Liver (tissue), 9 donors: Measurements from ENCODE around the gene MAP4K2. TPM values are rescaled to one million over a fixed set of nuclear protein-coding genes. Genes with fewer than 3 reads are reported as not detected.

ENCODE experiments used
- DNase-seq: peaks from one replicate; pipeline ENCODE4 v3.0.0-alpha.2; 2017; ENCODE audit warnings: low spot score
- H3K27ac ChIP-seq, 2 donors: one replicate each; pipeline ENCODE4 v1.7.0; 2013; ENCODE audit warnings: inconsistent platforms in 2 of 2, low read length in 2 of 2, control low read depth in 1 of 2, low read depth in 1 of 2, mild to moderate bottlenecking in 1 of 2
- H3K27me3 ChIP-seq, 4 donors: one replicate each; pipeline versions ENCODE4 v1.6.1 to v1.7.0; 2013; ENCODE audit warnings: low read length in 3 of 4, inconsistent platforms in 1 of 4, mild to moderate bottlenecking in 1 of 4, moderate library complexity in 1 of 4; ENCODE audit not compliant: control insufficient read depth in 4 of 4, insufficient read depth in 4 of 4
- H3K36me3 ChIP-seq, 4 donors: one replicate each; pipeline versions ENCODE4 v1.6.1 to v1.7.0; 2013; ENCODE audit warnings: low read length in 3 of 4, mild to moderate bottlenecking in 3 of 4, low read depth in 1 of 4, moderate library complexity in 1 of 4; ENCODE audit not compliant: control insufficient read depth in 4 of 4, insufficient read depth in 3 of 4
- H3K4me1 ChIP-seq, 4 donors: one replicate each; pipeline versions ENCODE4 v1.6.1 to v1.7.0; 2013; ENCODE audit warnings: low read length in 3 of 4, mild to moderate bottlenecking in 3 of 4, moderate library complexity in 1 of 4; ENCODE audit not compliant: control insufficient read depth in 4 of 4, insufficient read depth in 4 of 4
- H3K4me3 ChIP-seq, 3 donors: one replicate each; pipeline versions ENCODE4 v1.6.1 to v1.7.0; 2013; ENCODE audit warnings: low read length in 3 of 3, control low read depth in 1 of 3, low read depth in 1 of 3, mild to moderate bottlenecking in 1 of 3
- H3K9ac ChIP-seq, 2 donors: one replicate each; pipeline ENCODE4 v1.7.0; 2013; ENCODE audit warnings: low read length in 2 of 2, mild to moderate bottlenecking in 2 of 2, moderate library complexity in 2 of 2, control low read depth in 1 of 2, low read depth in 1 of 2
- H3K9me3 ChIP-seq, 4 donors: one replicate each; pipeline versions ENCODE4 v1.6.1 to v1.7.0; 2013; ENCODE audit warnings: low read length in 3 of 4; ENCODE audit not compliant: control insufficient read depth in 4 of 4
- CTCF ChIP-seq: fragments of 150-350 bp; IDR thresholded peaks from 2 replicates; pipeline ENCODE4 v1.5.1; 2017; ENCODE audit warnings: improper control_type of control experiment, low read depth, low read length; ENCODE audit not compliant: missing input control
- FOXA2 ChIP-seq: IDR thresholded peaks from 2 replicates; pipeline ENCODE4 v1.6.1; 2016; ENCODE audit warnings: antibody characterized with exemption
- GABPA ChIP-seq, 2 donors: IDR thresholded peaks in 1 of 2; conservative IDR thresholded peaks in 1 of 2; 2 replicates each; pipeline ENCODE4 v1.6.1; 2016; ENCODE audit warnings: antibody characterized with exemption in 2 of 2, mild to moderate bottlenecking in 1 of 2, moderate library complexity in 1 of 2
- HNF4A ChIP-seq, 2 donors: conservative IDR thresholded peaks; 2 replicates each; pipeline ENCODE4 v1.6.1; 2016; ENCODE audit warnings: antibody characterized with exemption in 2 of 2, mild to moderate bottlenecking in 2 of 2
- HNF4G ChIP-seq: IDR thresholded peaks from 2 replicates; pipeline ENCODE4 v1.6.1; 2016; ENCODE audit warnings: antibody characterized with exemption
- JUND ChIP-seq, 2 donors: IDR thresholded peaks; 2 replicates each; pipeline ENCODE4 v1.6.1; 2016; ENCODE audit warnings: antibody characterized with exemption in 2 of 2
- NR2F2 ChIP-seq: IDR thresholded peaks from 2 replicates; pipeline ENCODE4 v1.6.1; 2016; ENCODE audit warnings: antibody characterized with exemption
- RAD21 ChIP-seq, 2 donors: IDR thresholded peaks; 2 replicates each; pipeline ENCODE4 v1.6.1; 2016; ENCODE audit warnings: antibody characterized with exemption in 2 of 2, mild to moderate bottlenecking in 2 of 2
- REST ChIP-seq: IDR thresholded peaks from 2 replicates; pipeline ENCODE4 v1.6.1; 2016; ENCODE audit warnings: antibody characterized with exemption, mild to moderate bottlenecking
- RXRA ChIP-seq, 2 donors: IDR thresholded peaks; 2 replicates each; pipeline ENCODE4 v1.6.1; 2017 to 2018; ENCODE audit warnings: antibody characterized with exemption in 2 of 2, mild to moderate bottlenecking in 1 of 2
- SP1 ChIP-seq: IDR thresholded peaks from 2 replicates; pipeline ENCODE4 v1.6.1; 2018; ENCODE audit warnings: antibody characterized with exemption, mild to moderate bottlenecking
- TAF1 ChIP-seq: conservative IDR thresholded peaks from 2 replicates; pipeline ENCODE4 v1.6.1; 2016; ENCODE audit warnings: antibody characterized with exemption, mild to moderate bottlenecking
- WGBS: extraction: QIAGEN DNeasy Blood & Tissue Kit; methylation state at CpG from one replicate; pipeline ENCODE4 v1.1.7; 2013; 5-methylcytosine and 5-hydroxymethylcytosine counted together
- polyA plus RNA-seq, 2 donors: library from polyadenylated mRNA; stranded (reverse) in 1 of 2; unstranded in 1 of 2; fragments of 200-250 nt in 1 of 2; fragments of >200 nt in 1 of 2; fragmentation: Nextera tagmentation in 1 of 2; extraction: Ambion mirVana in 1 of 2; gene quantifications; one replicate each; pipeline versions ENCODE4 v1.2.1 to v1.2.3, GENCODE V29; 2013 to 2015
- total RNA-seq, 2 donors: library from RNA; depleted of rRNA; stranded (reverse); fragments of >200 nt; gene quantifications; one replicate each; pipeline ENCODE4 v1.2.3, GENCODE V29; 2014
- TF ChIP-seq, protein P1 (sequence below): IDR thresholded peaks from 2 replicates; pipeline ENCODE4 v1.6.1; 2016; ENCODE audit warnings: antibody characterized with exemption
- donor health status: healthy.
- donor health status: healthy.
- donor health status: healthy.
- donor health status: healthy.
- donor health status: healthy.

The MAP4K2 gene
- total and polyA plus RNA-seq, 4 donors: 2.1 to 6.9 (median 3.5) TPM

- Histone ChIP-seq H3K27ac (no peak overlapping the region), H3K27me3 (no peaks in the 10 kb centered on the region), H3K36me3 (peaks cover 0 to 6% (median 1%) of the 10 kb centered on the region in 4 donors), H3K4me3 (no peak overlapping the region), H3K4me1 (peaks cover 0 to 5% (median 2%) of the 10 kb centered on the region in 4 donors), H3K9me3 (no peaks in the 10 kb centered on the region), H3K9ac (no peak overlapping the region)
- 90% methylated on average over 25 of the region's 25 CpGs for WGBS
- no peak for TF ChIP-seq RXRA (IDR thresholded peaks at IDR 0.05)
- no peak for TF ChIP-seq SP1
- no peak for TF ChIP-seq JUND (IDR thresholded peaks at IDR 0.05)
- no peak for TF ChIP-seq RAD21 (IDR thresholded peaks at IDR 0.05)
- TF ChIP-seq, protein P1, sequence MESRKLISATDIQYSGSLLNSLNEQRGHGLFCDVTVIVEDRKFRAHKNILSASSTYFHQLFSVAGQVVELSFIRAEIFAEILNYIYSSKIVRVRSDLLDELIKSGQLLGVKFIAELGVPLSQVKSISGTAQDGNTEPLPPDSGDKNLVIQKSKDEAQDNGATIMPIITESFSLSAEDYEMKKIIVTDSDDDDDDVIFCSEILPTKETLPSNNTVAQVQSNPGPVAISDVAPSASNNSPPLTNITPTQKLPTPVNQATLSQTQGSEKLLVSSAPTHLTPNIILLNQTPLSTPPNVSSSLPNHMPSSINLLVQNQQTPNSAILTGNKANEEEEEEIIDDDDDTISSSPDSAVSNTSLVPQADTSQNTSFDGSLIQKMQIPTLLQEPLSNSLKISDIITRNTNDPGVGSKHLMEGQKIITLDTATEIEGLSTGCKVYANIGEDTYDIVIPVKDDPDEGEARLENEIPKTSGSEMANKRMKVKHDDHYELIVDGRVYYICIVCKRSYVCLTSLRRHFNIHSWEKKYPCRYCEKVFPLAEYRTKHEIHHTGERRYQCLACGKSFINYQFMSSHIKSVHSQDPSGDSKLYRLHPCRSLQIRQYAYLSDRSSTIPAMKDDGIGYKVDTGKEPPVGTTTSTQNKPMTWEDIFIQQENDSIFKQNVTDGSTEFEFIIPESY: no peak
- no peak for TF ChIP-seq CTCF
- TF ChIP-seq REST: no peak
- no peak for TF ChIP-seq FOXA2
- no peak for TF ChIP-seq HNF4G
- no peak for DNase-seq
Observed at GRCh38 chr11:64790205-64791095, 12.6 kb downstream of the MAP4K2 start.

- TF ChIP-seq CTCF: no peak
- TF ChIP-seq GABPA (IDR thresholded peaks at IDR 0.05 in 1 of 2, conservative IDR thresholded peaks at IDR 0.05 in 1 of 2): no peak
- no peak for TF ChIP-seq FOXA2
- TF ChIP-seq RXRA (IDR thresholded peaks at IDR 0.05): no peak
- TF ChIP-seq HNF4A (conservative IDR thresholded peaks at IDR 0.05): no peak
- no peak for TF ChIP-seq REST
- TF ChIP-seq NR2F2: no peak
- TF ChIP-seq TAF1: no peak
- TF ChIP-seq JUND (IDR thresholded peaks at IDR 0.05): no peak
- Histone ChIP-seq H3K36me3 (peaks cover 0 to 6% (median 1%) of the 10 kb centered on the region in 4 donors), H3K4me3 (no peak overlapping the region), H3K27ac (no peak overlapping the region), H3K9me3 (no peaks in the 10 kb centered on the region), H3K27me3 (no peaks in the 10 kb centered on the region), H3K4me1 (peaks cover 0 to 5% (median 2%) of the 10 kb centered on the region in 4 donors), H3K9ac (no peak overlapping the region)
- no peak for DNase-seq
- WGBS: 91% methylated on average over 15 of the region's 15 CpGs
Observed at GRCh38 chr11:64789331-64790204, 13.4 kb downstream of the MAP4K2 start.
